ENCODE measurements around the gene DNAH1. TPM values are rescaled to one million over a fixed set of nuclear protein-coding genes. Genes with fewer than 3 reads are reported as not detected.

The DNAH1 gene
- total RNA-seq, 4 donors from 2014 or later: 3.2 to 8.1 (median 6.2) TPM

DNA sequence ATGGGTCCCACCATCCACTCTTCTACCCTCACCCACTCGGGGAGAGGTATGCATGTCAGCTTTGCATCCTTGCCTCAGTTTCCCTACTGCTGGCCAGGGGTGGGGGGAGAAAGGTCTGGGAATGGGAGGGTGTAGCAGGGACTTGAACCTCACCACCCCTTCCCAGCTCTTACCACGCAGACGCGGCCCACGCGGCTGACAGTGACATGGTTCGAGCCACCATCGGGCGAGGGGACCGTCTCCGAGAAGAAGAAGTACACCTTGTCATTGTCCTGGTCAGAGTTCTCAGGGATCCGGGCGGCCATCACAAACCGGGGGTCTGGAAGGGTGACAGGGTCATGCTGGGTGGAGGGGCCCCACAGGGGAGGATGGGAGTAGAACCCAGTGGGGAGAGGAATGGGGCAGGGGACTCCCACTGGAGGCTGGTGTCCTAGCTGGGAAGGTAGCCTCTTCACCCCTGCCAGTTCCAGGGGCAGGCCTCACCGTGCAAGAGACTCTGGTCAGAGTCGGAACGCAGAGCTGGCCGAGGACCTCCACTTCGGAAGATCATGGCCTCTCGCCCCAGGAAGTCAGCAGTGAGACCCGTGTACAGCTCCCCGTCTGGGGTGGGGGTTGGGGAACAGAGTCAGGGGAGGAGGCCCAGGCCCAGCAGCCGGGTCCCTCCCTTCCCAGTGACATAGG lies 125.1 kb downstream of the DNAH1 start:
- no peak overlapping the region for H3K4me3 ChIP-seq

DNA sequence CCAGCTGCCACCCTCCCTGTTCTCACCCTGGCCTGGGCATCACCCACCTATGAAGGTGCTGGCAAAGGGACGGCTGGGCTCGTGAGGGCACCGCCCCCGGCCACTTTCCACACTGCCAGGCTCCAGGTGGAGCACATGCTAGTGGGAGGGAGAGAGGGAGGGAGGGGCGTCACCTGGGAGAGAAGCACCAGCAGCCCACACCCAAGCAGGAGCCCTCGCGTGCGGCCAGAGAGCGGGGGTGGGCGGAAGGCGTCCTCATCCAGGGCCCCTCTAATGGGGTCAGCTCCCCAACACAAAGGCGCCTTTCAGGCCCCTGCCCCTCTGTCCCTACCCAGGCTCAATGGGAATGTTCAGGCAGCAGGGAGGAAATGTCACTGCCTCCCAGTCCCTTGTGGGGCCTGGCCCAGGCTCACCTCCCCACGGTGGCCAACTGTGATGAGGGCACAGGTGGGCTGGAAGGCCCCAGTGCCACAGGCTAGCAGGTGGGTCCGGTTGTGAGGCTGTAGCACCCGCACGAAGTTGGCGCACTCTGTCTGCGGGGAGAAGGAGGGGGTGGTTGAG lies 125.7 kb downstream of the DNAH1 start:
- ATAC-seq: no peak
- no CpG with 5 or more reads among the region's 18 CpGs for WGBS, 2 donors (ENCODE audit: low coverage in 1 of 2)
- peak overlapping the region in 1 of 2 donors; percentile 37 for H3K4me3 ChIP-seq

More for the DNA sequence above, 125.1 kb downstream of the DNAH1 start:
- Histone ChIP-seq H3K27ac (peak overlapping the region in 1 of 4 donors; percentile 9), H3K4me1 (peaks cover 0 to 11% (median 0%) of the 10 kb centered on the region in 3 donors), H3K36me3 (no peaks in the 10 kb centered on the region), H3K27me3 (no peaks in the 10 kb centered on the region), H3K9me3 (no peaks in the 10 kb centered on the region)
- WGBS, 2 donors (ENCODE audit: low coverage in 1 of 2): 70% methylated on average over 4 of the region's 23 CpGs; no CpG with 5 or more reads in 1 of the 2 donors
- ATAC-seq: no peak
- no peak for TF ChIP-seq POLR2AphosphoS5 (IDR thresholded peaks at IDR 0.05)
- no peak for TF ChIP-seq EP300 (IDR thresholded peaks at IDR 0.05)
- no peak for TF ChIP-seq POLR2A (IDR thresholded peaks at IDR 0.05)
- TF ChIP-seq, protein P1, sequence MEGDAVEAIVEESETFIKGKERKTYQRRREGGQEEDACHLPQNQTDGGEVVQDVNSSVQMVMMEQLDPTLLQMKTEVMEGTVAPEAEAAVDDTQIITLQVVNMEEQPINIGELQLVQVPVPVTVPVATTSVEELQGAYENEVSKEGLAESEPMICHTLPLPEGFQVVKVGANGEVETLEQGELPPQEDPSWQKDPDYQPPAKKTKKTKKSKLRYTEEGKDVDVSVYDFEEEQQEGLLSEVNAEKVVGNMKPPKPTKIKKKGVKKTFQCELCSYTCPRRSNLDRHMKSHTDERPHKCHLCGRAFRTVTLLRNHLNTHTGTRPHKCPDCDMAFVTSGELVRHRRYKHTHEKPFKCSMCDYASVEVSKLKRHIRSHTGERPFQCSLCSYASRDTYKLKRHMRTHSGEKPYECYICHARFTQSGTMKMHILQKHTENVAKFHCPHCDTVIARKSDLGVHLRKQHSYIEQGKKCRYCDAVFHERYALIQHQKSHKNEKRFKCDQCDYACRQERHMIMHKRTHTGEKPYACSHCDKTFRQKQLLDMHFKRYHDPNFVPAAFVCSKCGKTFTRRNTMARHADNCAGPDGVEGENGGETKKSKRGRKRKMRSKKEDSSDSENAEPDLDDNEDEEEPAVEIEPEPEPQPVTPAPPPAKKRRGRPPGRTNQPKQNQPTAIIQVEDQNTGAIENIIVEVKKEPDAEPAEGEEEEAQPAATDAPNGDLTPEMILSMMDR (IDR thresholded peaks at IDR 0.05): no peak

DNA sequence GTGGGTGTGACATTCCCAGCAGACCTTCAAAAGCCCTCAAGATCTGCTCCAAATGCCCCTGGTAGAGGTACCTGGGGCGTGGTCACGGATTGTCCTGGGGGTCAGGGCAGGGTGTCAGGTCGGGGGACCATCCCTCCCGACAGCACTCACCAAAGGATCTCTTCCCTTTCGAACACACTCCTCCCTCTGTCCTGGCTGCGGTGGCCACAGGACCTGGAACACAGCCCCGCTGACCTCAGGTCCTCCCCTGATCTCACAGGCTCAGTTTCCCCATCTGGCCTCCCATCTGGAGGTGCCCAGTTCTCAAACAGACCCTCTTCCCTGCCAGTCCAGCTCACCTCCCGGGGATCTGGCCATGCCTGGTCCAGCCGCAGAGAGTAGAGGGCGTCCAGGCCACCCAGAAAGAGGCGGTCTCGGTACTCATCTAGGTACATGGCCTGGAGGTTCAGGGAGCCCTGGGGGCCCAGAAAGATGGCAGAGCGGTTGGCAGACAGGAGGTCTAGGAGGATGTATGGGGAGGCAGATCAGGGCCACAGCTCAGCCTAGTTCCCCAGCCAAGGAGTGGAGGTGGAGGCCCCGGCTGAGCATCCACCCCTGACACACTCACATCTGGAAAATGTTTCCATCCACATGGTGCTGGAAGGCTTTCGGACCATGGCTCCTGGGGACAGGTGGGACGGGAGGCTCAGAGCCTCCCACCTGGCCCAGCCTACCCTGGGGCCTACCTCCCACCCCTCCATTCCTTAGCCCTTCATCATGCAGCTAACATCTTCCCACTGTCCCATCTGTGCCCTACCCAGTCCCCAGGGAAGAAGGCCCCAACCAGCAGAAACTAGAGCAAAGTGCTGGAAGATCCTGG lies 126.5 kb downstream of the DNAH1 start:
- WGBS, 2 donors (ENCODE audit: low coverage in 1 of 2): no CpG with 5 or more reads among the region's 16 CpGs
- Histone ChIP-seq H3K4me1 (peaks cover 0 to 18% (median 0%) of the 10 kb centered on the region in 3 donors), H3K4me3 (peak overlapping the region in 1 of 2 donors; percentile 37), H3K36me3 (no peaks in the 10 kb centered on the region), H3K27me3 (no peaks in the 10 kb centered on the region), H3K9me3 (no peaks in the 10 kb centered on the region), H3K27ac (no peak overlapping the region)
- TF ChIP-seq POLR2AphosphoS5 (IDR thresholded peaks at IDR 0.05): no peak
- TF ChIP-seq EP300 (IDR thresholded peaks at IDR 0.05): no peak
- no peak for TF ChIP-seq POLR2A (IDR thresholded peaks at IDR 0.05)
- TF ChIP-seq, protein P1 (IDR thresholded peaks at IDR 0.05): no peak
- ATAC-seq: no peak

More for the DNA sequence above, 125.7 kb downstream of the DNAH1 start:
- TF ChIP-seq POLR2AphosphoS5 (IDR thresholded peaks at IDR 0.05): no peak
- TF ChIP-seq, protein P1 (IDR thresholded peaks at IDR 0.05): no peak
- no peak for TF ChIP-seq EP300 (IDR thresholded peaks at IDR 0.05)
- no peak for TF ChIP-seq POLR2A (IDR thresholded peaks at IDR 0.05)
- H3K27ac ChIP-seq: peak overlapping the region in 1 of 4 donors; percentile 9
- no peaks in the 10 kb centered on the region for H3K27me3 ChIP-seq
- no peaks in the 10 kb centered on the region for H3K36me3 ChIP-seq
- peaks cover 0 to 15% (median 0%) of the 10 kb centered on the region in 3 donors for H3K4me1 ChIP-seq
- no peaks in the 10 kb centered on the region for H3K9me3 ChIP-seq

DNA sequence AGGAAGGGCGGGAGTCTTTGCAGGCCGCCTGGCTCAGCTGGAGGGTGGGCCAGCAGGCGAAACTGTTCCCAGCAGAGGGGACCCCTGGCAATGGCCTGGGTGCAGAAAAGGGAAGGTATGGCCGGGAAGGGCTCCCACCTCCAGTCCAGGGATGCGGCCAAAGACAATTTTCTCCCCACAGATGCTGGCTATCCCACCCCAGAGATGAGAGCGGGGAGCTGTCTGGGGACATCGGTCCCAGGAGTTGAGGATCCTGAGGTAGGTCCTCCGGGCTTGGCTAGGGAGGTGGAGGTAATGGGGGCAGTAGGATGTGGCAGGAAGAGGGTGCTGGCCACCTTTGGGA lies 127.1 kb downstream of the DNAH1 start:
- H3K36me3 ChIP-seq: no peaks in the 10 kb centered on the region
- peaks cover 0 to 18% (median 0%) of the 10 kb centered on the region in 3 donors for H3K4me1 ChIP-seq
- H3K27ac ChIP-seq: no peak overlapping the region
- peak overlapping the region in 1 of 2 donors; percentile 37 for H3K4me3 ChIP-seq
- H3K27me3 ChIP-seq: no peaks in the 10 kb centered on the region
- ATAC-seq: no peak
- no peaks in the 10 kb centered on the region for H3K9me3 ChIP-seq
- 100% methylated on average over 1 of the region's 8 CpGs; no CpG with 5 or more reads in 1 of the 2 donors for WGBS, 2 donors (ENCODE audit: low coverage in 1 of 2)
- TF ChIP-seq EP300 (IDR thresholded peaks at IDR 0.05) (no peak), POLR2AphosphoS5 (IDR thresholded peaks at IDR 0.05) (no peak), POLR2A (IDR thresholded peaks at IDR 0.05) (no peak)
- TF ChIP-seq, protein P1 (IDR thresholded peaks at IDR 0.05): no peak

Measured in gastroesophageal sphincter (tissue), 4 donors.